Medulla oblongata (tissue), 1 donor: Measurements from ENCODE around the gene COG1.

ENCODE experiments used
- DNase-seq: peaks from one replicate; pipeline ENCODE4 v3.0.0-alpha.2; 2015; ENCODE audit errors: extremely low spot score

Gene COG1

GRCh38 chr17:73228748-73229236 lies 35.9 kb downstream of the COG1 start:
- DNase-seq = peak; percentile 59

GRCh38 chr17:73230088-73230487 lies 37.2 kb downstream of the COG1 start:
- DNase-seq = no peak

- DNase-seq = peak; percentile 37
Measured at GRCh38 chr17:73231395-73231794, 38.5 kb downstream of the COG1 start.

DNA sequence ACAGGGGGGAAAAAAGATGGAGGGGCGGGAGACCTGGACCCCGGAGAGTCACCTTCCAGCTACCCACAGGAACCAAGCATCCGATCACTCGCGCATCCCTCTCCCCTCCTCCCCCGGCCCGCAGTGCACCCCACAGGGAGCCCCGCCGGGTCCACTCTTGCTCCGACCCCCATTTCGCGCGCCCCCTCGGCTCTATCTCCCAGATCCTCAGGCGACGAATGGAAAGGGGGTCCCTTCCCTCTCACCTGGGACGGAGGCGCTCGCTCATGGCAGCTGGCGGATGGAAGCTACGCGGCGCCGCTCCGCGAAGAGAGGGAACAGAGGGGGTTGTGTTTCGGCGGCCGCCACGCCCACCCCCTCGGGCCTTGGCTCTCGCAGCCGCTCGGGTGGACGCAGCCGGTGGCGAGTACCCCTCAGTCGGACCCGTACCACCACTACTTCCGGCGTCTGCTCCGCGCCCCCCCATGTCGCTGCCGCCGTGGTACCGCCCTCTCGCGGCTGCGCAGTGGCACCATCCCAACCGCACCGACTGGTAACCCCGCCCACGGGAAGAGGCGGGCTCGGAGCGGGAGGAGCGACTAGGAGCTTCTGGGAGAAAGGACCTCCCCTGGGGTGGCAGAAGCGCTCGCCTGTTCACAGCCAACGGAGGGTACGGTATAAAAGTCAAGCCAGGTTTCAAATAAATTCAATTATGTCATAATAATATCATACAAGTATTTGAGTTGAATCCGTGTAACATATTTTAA lies 39.2 kb downstream of the COG1 start:
- peak; percentile 98 for DNase-seq

DNA sequence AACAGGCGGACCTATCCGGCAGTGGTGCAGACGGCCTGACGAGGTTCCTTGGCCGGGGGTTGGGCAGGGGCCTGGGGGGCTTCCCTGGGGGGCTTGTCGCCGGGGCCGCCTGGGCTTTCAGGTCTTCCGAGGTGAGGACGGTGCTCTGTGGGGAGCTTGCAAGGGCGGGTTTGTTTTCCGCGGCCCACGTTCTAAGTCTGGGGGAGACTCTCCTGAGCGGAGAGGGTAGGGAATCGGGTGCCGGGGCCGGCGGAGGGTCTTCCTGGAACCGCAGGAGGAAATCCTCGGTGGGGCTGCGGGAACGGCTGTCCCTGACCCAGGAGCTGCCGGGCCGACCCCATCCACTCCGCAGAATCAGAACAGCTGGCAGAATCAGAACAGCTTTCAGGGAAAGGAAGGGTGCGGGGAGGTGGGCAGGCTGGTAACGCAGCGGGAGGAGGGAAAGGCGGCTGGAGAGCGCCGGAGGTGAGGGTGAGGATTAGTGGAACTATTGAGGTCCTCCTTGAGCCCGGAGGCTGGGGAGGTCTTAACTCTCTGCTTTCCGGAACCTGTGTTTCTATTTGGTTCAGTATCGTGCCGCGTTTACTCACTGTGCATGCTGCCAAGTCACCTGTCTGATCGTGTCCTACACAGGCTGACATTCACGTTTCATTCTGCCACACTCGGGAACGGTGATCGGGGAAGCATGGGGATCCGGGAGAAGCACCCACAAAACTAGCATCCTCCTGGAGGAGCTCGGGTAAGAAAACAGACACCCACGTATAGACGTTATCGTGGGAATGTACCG lies 39.9 kb downstream of the COG1 start:
- no peak for DNase-seq

- DNase-seq = no peak
Measured at GRCh38 chr17:73234736-73235135, 41.9 kb downstream of the COG1 start.

- DNase-seq = no peak
Measured at GRCh38 chr17:73237714-73238113, 44.9 kb downstream of the COG1 start.

DNA sequence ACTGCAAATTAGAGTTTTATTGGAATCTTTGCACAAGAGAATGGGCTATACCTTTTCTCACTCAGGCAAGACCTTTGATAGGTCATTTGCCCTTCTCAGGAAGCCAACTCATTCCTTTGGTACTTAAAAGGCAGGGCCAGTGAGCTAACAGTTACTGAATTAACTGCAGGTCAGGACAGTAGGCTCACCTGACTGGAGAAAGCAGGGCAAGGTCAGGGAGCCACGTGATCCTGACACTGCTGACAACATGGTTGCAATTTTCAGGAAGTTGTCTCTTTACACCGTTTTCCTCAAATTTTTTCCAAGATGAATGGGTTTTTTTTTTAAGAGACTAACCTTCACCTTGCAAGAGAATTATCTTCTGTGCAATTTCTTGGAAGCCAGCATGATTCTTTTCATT lies 47.7 kb downstream of the COG1 start:
- no peak for DNase-seq

DNA sequence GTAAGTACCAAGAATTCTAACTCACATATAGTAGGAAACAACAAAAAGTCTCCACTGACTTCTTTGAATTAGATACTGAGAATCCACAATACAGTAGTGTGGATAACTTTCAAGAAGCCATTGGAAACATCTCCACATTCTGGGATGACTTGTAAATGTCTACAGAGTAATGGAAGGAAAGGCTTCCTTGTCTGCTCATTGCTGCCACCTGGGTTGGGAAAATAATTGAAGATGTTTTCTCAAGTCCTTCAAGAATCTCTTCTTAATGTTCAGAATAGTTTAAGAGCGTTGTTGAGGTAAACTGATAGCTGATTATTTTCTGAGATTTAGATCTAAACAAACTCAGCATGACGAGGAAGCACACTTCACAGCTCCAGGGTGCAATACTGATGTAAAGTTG lies 54.9 kb downstream of the COG1 start:
- DNase-seq = no peak

DNA sequence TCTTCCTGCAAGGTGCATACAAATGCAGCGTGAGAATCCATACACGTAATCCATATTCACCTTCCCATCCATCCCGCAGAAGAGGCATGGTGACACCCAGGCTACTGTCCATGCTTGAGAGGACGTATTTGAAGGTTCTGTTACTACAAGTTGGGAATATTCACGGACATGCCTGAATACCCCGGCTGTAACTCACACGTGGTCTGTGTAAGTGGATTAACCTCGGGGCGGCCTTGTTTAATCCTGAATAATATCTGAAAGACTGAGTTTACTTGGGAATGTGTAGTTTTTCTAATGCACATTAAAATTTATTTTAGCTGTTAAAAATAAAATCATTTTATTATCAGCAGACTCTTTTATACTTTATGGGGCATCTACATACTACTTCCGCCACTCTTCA lies 55.7 kb downstream of the COG1 start:
- DNase-seq = no peak

GRCh38 chr17:73249700-73250099 lies 56.8 kb downstream of the COG1 start:
- DNase-seq = no peak

DNA sequence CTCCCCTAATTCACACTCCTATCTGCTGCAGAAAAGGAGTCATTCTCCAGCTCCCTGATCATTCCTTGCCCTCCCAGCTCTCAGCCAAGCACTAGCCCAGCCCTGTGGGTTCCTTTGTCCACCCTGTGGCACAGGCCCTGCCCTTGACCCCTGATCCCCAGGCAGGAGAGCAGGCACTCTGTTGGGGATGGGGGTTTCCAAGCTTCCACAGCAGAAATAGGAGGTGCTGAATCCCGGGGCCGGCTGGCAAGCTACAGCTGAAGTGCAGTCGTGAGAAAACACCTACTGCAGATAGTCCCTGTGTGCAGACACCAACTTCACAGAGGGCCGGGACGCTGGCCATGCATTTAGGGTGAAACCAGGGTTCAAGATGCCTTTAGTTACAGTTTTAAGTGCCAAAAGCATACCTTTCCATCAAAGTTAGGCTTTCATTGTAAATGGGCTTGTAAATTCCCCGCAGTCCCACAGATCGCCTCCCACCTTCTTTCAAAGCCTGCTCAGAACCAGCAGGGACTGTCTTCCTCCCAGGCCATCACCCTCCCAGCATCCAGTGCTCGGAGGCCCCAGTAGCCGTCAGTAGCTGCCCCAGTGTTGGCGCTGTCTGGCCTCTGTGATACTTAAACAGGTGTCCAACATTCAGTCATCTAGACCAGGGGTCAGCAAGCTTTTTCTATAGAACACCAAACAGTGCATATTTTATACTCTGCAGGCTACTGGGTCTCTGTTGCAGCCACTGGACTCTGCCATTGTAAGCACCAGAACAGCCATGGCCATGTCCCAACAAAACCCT lies 58.2 kb downstream of the COG1 start:
- no peak for DNase-seq

- DNase-seq = no peak
Measured at GRCh38 chr17:73251871-73252270, 59.0 kb downstream of the COG1 start.

- DNase-seq = peak; percentile 66
Measured at GRCh38 chr17:73255671-73256181, 62.9 kb downstream of the COG1 start.

DNA sequence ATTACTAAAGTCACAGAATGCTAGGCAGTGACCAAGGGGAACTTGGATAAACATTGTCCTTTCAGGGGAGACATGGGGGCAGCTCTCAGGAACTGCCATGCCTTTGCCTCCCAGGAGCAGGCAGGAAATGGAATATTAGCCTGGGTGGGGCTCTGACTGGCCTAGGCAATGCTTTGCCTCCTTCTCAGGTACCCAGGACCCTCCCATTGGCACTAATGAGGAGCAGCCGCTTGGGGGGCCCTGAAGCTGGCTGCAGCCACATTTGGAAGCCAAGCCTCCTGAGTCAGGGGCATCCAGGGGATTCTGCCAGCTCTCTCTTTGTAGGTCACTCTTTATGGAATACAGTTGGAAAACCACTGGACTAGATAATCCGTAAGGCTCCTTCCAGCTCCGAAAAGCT lies 63.4 kb downstream of the COG1 start:
- DNase-seq = no peak

- no peak for DNase-seq
Measured at GRCh38 chr17:73257516-73257915, 64.7 kb downstream of the COG1 start.
